PC-9 (cell line): ENCODE data around the gene MICA.

ENCODE experiments used
- EZH2 ChIP-seq: fragments of 200-600 bp; sonication (generic); IDR thresholded peaks from 2 replicates; pipeline ENCODE4 v1.8.0; 2017; ENCODE audit warnings: antibody characterized with exemption, low read depth
- TF ChIP-seq, protein P1 (sequence below): fragments of 200-600 bp; sonication (generic); conservative IDR thresholded peaks from 2 replicates; pipeline ENCODE4 v1.6.1; 2017; ENCODE audit warnings: mixed run types, antibody characterized with exemption, mild to moderate bottlenecking, moderate library complexity

DNA sequence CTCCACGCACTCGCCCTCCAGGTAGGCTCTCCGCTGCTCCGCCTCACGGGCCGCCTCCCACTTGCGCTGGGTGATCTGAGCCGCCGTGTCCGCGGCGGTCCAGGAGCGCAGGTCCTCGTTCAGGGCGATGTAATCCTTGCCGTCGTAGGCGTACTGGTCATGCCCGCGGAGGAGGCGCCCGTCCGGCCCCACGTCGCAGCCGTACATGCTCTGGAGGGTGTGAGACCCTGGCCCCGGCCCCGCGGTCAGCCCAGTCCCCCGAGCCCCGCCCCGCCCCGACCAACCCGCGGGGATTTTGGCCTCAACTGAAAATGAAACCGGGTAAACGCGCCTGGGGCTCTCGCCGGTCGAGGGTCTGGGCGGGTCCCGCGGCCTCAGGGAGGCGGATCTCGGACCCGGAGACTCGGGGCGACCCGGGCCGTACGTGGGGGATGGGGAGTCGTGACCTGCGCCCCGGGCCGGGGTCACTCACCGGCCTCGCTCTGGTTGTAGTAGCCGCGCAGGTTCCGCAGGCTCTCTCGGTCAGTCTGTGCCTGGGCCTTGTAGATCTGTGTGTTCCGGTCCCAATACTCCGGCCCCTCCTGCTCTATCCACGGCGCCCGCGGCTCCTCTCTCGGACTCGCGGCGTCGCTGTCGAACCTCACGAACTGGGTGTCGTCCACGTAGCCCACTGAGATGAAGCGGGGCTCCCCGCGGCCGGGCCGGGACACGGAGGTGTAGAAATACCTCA, 47.0 kb upstream of the MICA start:
- TF ChIP-seq, protein P1, sequence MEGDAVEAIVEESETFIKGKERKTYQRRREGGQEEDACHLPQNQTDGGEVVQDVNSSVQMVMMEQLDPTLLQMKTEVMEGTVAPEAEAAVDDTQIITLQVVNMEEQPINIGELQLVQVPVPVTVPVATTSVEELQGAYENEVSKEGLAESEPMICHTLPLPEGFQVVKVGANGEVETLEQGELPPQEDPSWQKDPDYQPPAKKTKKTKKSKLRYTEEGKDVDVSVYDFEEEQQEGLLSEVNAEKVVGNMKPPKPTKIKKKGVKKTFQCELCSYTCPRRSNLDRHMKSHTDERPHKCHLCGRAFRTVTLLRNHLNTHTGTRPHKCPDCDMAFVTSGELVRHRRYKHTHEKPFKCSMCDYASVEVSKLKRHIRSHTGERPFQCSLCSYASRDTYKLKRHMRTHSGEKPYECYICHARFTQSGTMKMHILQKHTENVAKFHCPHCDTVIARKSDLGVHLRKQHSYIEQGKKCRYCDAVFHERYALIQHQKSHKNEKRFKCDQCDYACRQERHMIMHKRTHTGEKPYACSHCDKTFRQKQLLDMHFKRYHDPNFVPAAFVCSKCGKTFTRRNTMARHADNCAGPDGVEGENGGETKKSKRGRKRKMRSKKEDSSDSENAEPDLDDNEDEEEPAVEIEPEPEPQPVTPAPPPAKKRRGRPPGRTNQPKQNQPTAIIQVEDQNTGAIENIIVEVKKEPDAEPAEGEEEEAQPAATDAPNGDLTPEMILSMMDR: no peak
- TF ChIP-seq EZH2: no peak
